ENCODE measurements around the gene CIZ1. TPM values are rescaled to one million over a fixed set of nuclear protein-coding genes. Genes with fewer than 3 reads are reported as not detected.

The CIZ1 gene
- polyA plus RNA-seq, 1 experiment = 26.9 TPM

DNA sequence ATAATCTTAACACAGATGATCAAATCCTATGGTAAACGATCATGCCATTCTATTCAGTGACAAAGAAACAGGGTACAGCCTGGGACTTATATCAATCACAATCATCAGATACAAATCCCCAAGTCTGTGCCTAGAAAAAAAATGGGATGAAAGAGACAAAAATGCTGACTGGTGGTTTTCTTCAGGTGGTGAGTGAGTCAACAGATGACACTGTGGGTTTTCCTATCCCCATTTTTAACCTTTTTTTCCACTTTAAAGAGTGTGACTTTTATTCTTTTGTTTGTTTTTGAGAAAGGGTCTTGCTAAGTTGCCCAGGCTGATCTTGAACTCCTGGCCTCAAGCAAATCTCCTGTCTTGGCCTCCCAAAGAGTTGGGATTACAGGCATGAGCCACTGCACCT is 3.2 kb downstream of the CIZ1 start:
- CTCF ChIA-PET = interaction anchor here (0.6 to 2.1 kb wide), 4 partner anchors 11 to 676 kb away, joined by 3 to 6 read pairs (median 4); no protein-coding TSS in a partner anchor
- H3K4me3 ChIP-seq (ENCODE audit: low read depth, low read length) = no peak overlapping the region
- H3K27ac ChIP-seq (ENCODE audit: low read depth, low read length) = no peak overlapping the region
- POLR2A ChIA-PET = no interaction called here
- no peaks in the 10 kb centered on the region for H3K27me3 ChIP-seq (ENCODE audit: control insufficient read depth, insufficient read depth, low read length)
- no peak for DNase-seq (ENCODE audit: low read depth, low spot score)
- no peak for TF ChIP-seq CTCF (IDR thresholded peaks at IDR 0.05; ENCODE audit: low read depth, low read length)
- no peaks in the 10 kb centered on the region for H3K9me3 ChIP-seq (ENCODE audit: control insufficient read depth, insufficient read depth, low read length)

GRCh38 chr9:128187361-128187760 is 4.0 kb downstream of the CIZ1 start:
- TF ChIP-seq CTCF (IDR thresholded peaks at IDR 0.05; ENCODE audit: low read depth, low read length) = no peak
- CTCF ChIA-PET = interaction anchor here (1.2 to 2.1 kb wide), 2 partner anchors 12 to 70 kb away, joined by 3 to 6 read pairs; no protein-coding TSS in a partner anchor
- Histone ChIP-seq H3K27ac (ENCODE audit: low read depth, low read length) (no peak overlapping the region), H3K9me3 (ENCODE audit: control insufficient read depth, insufficient read depth, low read length) (no peaks in the 10 kb centered on the region; the same call in 1 of the 2 replicates), H3K27me3 (ENCODE audit: control insufficient read depth, insufficient read depth, low read length) (no peaks in the 10 kb centered on the region), H3K4me3 (ENCODE audit: low read depth, low read length) (no peak overlapping the region)
- no peak for DNase-seq (ENCODE audit: low read depth, low spot score)
- POLR2A ChIA-PET = no interaction called here

DNA sequence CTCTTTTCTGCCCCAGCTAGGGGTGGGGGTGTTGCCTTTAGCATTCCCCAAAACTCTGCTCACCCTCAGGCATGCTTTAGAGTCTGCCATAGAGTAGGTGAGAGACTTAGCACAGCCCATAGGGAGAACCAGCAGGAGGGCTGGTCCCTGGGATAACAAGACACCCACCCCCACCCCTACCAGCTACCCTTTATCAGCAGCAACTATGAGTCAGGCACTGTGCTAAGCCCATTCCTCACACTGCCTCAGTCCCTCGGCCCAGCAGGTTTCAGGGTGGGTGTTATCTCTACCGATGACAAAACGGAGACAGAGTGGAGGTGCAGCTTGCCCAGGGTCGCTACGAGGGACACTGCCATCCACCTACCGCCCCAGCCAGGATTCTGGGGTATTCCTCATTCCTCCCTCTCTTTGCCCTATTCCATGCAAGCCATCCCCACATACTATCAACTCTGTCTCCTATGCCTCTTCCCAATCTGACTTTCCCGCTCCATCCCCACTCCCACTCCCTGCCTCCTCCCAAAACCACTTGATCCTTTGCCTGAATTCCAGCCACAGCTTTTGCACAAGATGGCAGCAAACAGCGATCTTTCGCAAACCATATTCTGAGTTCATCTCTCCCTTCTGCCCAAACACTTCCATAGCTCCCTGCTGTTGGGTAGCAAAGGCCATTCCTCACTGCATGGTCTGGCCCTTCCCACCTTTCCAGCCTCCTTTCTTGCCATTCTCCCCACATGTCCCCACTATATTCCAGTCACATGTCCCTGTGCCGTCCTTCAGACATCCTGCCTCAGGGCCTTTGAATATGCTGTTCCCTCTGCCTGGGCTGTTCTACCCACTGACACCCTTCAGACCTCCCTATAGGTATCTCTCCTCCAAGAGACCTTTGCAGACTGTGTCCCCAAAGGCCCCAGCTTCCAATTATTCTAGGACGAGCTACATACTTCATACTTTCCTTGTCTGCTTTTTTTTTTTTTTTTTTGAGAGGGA is 5.1 kb downstream of the CIZ1 start:
- no peak for DNase-seq (ENCODE audit: low read depth, low spot score)
- Histone ChIP-seq H3K4me3 (ENCODE audit: low read depth, low read length) (no peak overlapping the region), H3K27ac (ENCODE audit: low read depth, low read length) (no peak overlapping the region), H3K9me3 (ENCODE audit: control insufficient read depth, insufficient read depth, low read length) (no peaks in the 10 kb centered on the region; the same call in 1 of the 2 replicates), H3K27me3 (ENCODE audit: control insufficient read depth, insufficient read depth, low read length) (no peaks in the 10 kb centered on the region)
- CTCF ChIA-PET = interaction anchor here (0.6 to 2.1 kb wide), 3 partner anchors 68 to 106 kb away, joined by 3 to 9 read pairs (median 6); no protein-coding TSS in a partner anchor
- POLR2A ChIA-PET = interaction anchor here (0.5 kb wide), 1 partner anchor 12 kb away, joined by 3 read pairs; no protein-coding TSS in a partner anchor
- no peak for TF ChIP-seq CTCF (IDR thresholded peaks at IDR 0.05; ENCODE audit: low read depth, low read length)

GRCh38 chr9:128182893-128183588 is 8.3 kb downstream of the CIZ1 start:
- Histone ChIP-seq H3K9me3 (ENCODE audit: control insufficient read depth, insufficient read depth, low read length) (peaks cover 10% of the 10 kb centered on the region), H3K27ac (ENCODE audit: low read depth, low read length) (no peak overlapping the region), H3K4me3 (ENCODE audit: low read depth, low read length) (no peak overlapping the region), H3K27me3 (ENCODE audit: control insufficient read depth, insufficient read depth, low read length) (no peaks in the 10 kb centered on the region)
- no peak for TF ChIP-seq CTCF (IDR thresholded peaks at IDR 0.05; ENCODE audit: low read depth, low read length)
- CTCF ChIA-PET = interaction anchor here (0.6 to 1.5 kb wide), 8 partner anchors 8 to 104 kb away, joined by 3 to 8 read pairs (median 4); partner anchors contain the start of gene DNM1
- POLR2A ChIA-PET = no interaction called here
- no peak for DNase-seq (ENCODE audit: low read depth, low spot score)
